Activated T-helper 1 cell treated with anti-CD3 and anti-CD28 coated beads, Interleukin-2, amount 50 U/mL, for 16 hours (primary cell): ENCODE results near the gene SSR3.
"Not testable (repeated sequence)": the region's sequence is repeated elsewhere in the genome, so short reads cannot be mapped to it uniquely, and the experiment has no call there.

Experiments used
- DNase-seq, 2 donors: peaks; one replicate each; pipeline ENCODE4 v3.0.0-alpha.2; 2020; ENCODE audit warnings: low read depth in 1 of 2, low spot score in 1 of 2

The SSR3 gene

DNA sequence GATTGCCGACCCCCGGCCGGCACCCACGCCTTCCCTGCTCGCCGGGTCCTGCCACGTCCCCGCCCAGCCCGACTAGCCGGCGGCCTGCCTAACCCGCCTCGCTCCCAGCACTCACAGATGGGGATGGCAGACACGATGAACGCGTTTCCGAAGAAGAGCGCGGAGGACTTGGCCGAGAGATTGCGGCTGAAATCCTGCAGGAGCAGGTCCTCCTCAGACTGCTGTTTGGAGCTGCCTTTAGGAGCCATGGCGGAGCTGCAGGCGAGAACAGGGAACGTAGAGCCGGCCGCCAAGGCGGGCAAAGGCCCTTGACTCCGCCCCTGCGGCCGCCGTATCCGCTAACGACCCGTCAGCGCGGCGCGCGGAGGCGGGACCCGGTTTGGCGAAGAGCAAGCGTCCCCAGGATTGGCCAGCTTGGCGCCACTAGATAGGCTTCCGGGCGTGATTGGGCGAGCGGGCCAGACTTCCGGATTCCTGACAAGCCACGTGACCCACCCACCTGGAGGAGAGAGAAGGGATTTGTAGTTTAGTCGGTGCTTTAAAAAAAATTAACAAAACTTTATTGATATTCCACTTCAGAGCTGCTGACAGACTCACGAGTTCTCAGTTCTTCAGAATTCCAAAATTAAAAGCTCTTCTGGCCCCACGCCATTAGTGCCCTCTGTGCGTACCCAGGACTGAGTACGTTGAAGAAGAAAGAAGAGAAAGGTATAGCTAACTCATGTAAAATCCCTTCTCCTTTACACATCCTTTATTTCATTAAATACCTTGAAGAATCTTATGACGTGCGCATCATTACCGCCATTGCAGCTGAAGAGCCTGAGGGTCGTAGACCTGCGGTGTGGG is at the start of gene SSR3:
Gene SSR3 (minus strand): TSS at position 276 of the 846 bp plus-strand sequence. CDS start 28 bp downstream, at position 248.
- peak; percentile 96 to 98 for DNase-seq

DNA sequence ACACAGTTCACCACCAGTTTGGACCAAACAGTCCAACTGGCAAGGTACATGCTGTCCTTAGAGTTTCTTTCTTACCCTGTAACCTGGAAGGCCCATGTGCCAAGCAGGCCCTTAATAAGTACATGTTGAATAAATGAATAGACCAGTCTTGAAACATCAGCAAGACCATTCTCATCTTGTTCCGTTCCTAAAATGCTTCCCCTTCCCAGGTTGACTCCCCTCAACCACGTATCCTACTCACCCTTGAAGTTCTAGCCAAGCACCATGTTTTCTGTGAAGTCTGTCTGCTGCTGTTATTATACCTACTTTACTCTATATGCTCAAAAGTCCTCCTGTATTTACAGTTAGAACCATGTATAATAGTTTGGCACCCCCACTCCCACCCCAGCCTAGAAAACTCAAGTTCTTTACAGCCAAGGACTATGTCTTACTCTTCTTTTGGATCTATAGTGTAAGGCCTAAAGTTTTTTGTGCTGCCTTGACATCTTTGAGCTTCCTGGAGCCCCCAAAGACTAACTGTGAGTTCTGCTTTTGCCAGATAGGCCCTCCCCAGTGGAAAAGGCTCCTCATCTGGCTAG is 49.2 kb upstream of the SSR3 start:
- no peak for DNase-seq

DNA sequence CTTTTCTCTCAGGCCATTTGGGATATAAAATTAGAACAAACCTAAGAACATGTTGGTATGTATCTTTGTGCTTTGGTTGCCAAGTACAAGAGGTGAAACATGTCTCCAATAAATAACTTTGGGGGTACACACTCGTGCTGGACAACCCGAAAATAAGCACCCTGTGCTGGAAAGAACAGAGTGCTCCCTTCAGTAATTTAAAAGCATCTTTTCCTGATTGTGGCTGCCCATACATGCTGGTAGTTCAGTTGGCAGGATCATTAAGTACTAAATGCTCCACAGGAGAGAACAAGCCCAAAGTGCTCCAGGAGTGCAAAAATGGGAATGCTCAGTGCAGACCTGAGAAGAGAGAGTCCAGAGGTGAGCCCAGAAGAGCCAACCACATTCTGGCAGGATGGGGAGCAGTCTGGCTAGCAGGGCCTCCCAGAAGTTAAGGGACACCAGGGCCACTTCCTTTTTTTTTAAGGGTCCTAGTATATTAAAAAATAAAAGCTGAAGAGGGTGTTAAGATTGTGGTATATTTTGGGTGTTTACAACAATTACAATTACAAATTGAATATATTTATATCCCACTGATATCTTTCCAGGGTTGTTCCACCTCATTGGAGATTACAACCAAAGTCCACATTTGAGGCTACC is 48.6 kb upstream of the SSR3 start:
- DNase-seq: no peak

DNA sequence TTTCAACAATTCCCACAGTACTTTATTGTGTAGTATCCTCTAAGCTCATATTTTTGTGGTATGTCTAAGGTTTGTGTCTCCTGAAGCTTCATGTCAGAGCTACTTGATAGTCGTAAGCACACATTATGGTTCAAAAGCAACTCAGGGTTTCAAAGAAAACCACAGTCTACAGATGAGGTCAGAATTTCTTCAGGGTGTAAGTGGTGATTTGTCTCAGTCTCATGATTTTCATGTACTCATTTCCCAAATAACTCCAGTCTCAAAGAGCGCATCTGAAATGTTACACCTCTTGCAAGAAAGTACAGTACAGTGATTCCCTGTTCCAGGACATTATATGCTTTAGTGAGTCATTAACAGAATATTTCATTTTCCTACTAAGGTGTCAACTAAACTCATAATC is 47.5 kb upstream of the SSR3 start:
- no peak for DNase-seq

DNA sequence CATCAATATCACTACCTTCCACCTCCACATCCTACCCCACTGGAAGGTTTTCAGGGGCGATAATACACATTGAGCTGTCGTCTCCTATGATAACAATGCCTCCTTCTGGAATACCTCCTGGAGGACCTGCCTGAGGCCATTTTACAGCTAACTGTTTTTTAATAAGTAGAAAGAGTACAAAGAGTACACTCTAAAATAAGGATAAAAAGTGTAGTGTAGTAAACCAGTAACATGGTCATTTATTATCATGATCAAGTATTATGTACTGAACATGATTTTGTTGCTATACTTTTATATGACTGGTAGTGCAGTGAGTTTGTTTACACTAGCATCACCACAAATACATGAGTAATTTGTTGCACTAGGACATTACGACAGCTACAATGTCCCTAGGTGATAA is 46.6 kb upstream of the SSR3 start:
- DNase-seq: no peak

DNA sequence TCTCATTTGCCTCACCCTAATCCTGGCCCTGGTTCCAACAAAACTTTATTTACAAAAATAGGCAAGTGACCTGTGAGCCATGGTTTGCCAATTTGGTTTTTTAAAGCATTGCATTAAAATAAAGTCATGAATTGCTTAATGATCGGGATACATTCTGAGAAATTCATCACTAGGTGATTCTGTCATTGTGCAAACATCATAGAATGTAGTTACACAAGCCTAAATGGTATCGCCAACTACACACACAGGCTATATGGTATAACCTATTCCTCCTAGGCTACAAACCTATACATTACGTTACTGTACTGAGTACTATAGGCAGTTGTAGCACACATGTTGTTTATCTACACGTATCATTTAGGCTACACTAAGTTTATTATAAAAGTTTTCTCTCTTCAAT is 45.9 kb upstream of the SSR3 start:
- DNase-seq: no peak

DNA sequence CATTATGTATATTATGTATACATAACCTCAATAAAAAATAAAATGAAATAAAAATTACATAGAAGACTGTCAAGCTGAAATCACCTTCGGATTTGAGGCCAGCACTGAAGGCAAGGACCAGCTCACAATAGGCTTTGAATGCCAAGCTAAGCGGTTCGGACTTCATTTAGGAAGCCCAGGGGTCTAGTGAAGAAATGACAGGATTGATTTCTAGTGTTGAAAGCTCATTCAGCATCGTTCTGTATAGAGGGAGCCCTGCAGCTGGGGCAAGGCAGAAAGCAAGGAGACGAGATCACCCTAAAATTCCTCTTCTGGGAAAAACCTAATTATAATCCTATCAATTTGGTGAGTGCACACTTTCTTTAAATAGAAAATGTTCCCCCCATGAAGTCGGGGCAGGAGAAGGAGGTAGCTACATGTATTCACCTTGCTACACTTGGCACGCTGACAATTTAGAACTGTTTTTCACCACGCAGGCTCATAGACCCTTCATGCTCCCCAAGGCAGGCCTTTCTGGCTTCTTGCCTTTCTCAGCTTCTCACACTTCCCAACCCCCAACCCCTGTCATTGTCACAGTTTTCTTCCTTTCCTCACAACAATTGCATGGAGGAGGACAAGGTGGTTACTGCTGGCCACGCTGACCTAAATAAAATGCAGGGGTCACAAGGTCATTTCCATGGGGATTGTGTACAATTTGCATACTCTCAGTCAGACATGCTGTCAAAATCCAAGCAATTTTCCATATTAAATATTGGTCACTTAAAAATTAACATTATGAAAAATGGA is 44.4 kb upstream of the SSR3 start:
- DNase-seq: no peak

DNA sequence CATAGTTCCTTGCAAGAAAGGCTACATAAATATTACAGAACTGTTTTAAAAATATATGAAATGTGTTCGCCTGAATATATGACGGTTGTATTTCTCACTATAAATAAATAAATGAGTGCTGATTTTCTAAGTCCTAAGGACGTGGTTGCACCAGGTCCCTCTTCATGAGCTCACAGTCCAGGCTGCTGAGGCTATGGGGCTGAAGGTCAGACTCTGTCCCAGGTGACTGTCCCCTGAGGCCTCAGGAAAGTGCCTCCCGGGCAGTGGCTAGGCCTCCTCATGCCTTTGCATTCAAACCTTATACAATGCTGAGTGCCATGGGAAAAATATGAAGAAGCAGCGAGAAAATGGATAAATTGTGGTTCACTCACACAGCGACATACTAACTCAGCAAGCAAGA is 43.5 kb upstream of the SSR3 start:
- DNase-seq: no peak

DNA sequence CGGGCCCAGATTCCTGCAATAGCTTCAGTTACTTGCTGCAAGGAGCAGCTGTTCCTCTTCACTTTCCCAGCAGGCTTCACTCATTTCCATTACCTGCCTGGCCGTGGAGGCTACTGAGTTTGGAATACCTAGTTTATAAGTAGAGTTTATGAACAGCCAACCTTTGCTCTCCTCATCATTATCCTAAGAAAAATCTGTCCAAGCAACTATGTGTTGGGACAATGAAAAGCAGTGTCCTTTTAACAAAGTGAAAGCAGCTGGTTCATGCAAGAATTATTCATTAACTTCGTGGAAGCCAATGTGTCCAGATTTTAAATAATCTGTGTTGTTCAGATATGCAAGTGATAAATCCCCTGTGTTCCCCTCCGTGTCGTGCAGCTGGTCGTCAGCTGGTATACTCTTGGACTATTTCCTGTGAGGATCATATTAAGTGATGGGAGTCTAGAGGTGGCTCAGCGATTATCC is 39.3 kb upstream of the SSR3 start:
- DNase-seq: no peak

DNA sequence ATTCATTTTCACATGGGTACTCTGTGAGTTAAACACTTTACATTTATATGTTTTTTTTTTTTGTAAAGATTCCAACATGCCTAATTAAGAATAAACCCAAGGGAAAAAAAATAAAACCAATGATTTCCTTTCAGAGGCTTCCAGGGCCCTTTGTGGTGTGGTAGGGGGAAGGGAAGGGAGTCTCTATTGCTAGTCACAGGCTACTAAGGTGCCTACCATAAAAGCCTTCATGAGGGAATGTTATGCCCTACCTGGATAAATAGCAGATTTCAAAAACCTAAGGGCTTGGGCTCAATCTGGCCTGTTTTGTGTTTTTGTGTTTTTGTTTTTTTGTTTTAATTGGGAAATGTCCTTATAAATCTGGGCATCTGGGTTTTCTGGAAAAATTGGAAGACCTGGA is 38.9 kb upstream of the SSR3 start:
- no peak for DNase-seq

DNA sequence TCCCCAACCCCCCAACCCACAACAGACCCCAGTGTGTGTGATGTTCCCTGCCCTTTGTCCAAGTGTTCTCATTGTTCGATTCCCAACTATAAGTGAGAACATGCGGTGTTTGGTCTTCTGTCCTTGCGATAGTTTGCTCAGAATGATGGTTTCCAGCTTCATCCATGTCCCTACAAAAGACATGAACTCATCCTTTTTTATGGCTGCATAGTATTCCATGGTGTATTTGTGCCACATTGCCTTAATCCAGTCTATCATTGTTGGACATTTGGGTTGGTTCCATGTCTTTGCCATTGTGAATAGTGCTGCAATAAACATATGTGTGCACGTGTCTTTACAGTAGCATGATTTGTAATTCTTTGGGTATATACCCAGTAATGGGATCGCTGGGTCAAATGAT is 34.9 kb upstream of the SSR3 start:
- DNase-seq: not testable (repeated sequence)

DNA sequence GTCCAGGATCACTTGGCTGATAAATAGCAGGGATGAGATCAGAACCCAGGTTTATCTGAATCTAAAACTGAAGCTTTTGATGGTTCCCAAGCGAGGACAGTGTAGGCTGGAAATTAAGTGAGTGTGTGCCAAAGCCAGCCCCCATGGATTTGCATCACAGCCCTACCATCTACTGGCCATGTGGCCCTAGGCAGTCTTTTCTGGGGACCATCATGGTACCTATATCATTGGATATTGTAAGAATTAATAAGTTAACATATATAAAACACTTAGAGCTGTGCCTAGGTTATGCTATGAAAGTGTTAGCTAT is 32.8 kb upstream of the SSR3 start:
- no peak for DNase-seq

DNA sequence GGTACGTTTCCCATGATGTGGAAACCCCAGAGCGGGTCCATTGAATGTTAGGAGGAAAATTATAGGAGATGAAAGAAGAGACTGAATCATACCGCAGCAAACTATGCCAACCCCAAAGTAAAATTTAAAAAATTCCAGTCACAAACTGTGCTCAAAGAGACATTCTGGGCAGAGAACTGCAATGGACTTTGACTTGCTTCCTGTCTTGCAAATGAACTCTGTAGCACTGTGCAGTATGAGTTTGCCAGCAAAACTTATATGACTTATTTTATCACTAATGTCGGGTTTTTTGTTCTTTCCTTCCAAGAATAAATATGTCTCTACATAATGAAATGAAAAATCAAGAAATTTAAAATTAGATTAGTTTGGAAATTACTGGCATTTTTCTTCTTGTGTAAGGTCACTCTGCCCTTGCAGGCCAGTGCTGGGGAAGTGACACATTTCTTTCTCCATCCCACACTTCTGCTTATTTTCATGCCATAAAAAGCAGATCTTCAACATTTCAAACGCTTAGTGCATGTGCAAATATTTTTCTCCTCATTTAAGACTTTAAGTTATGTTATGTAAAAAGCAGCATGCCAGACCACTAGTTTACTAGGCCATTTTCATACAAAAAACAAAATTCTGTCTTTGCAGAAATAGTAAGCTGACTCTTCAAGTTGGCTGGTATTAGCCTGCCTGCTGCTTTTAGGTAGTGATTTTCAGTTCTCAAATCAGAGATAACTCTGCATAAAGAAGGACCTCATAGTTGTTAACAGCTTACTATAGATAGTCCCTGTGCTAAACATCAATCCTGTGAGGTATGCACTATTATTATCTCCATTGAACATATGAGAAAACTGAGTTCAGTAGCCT is 32.2 kb upstream of the SSR3 start:
- DNase-seq: no peak

DNA sequence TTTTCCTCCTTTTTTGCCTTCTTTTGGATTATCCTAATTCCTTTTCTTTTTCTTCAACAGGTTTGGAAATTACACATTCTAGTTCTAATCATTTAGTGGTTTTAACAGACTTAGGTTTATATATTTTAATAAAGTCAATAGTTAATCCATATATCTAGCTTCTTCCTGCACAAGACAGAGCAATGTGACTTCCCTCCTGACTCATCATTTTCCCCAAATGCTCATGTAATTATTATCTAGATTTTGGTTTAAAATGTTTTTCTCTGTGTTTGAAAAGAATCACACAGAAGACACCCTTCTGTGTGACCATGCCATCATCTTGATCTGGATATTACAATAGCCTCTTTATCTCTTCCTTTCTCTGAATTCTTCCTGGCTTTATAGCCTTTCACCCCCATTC is 28.6 kb upstream of the SSR3 start:
- no peak for DNase-seq

DNA sequence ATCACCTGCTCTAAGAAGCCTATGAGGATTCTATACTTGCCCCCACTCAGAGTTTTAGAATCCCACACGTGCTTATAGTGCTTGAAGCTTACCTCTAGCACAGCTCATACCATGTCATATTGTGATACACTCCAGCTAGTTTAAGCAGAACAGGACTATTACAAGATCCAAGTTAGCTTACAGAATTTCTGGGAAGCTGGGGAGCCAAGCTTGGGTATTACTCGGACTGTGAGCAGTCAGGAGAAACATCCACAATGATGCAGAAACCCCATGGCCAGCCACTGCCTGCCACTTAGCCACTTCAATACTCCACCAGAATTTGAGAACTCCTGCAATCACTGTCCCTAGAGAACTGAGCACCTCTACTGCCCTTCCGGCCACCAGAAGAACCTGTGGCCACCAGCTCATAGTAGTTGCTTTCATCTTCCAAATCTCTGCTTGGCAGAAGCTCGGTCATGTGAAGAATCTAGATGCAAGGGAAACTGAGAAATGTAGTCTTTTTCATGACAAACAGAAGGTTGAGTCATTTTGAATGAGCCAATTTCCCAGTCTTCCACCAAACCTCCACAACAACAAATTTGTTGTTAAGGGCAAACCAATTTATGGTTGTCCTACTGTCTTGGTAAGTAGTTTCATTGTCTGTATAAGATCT is 27.7 kb upstream of the SSR3 start:
- no peak for DNase-seq

DNA sequence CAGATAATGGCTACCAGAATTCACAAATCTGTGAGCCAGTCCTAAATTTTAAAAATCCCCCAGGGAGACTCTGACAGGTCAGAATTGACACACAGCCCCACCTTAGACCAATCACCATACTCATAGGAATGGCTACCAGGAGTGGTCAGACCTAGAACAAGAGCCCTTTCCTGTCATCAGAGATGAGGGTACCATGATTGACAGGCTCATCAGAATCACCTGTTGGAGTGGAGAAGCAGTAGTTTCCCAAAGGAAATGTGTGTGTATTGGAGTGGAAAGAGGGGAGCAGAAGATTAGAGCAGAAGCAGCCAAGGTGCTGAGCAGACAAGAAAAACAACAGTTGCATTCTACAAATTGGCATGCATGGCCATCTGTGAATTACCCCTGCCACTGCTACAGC is 27.0 kb upstream of the SSR3 start:
- DNase-seq: no peak

DNA sequence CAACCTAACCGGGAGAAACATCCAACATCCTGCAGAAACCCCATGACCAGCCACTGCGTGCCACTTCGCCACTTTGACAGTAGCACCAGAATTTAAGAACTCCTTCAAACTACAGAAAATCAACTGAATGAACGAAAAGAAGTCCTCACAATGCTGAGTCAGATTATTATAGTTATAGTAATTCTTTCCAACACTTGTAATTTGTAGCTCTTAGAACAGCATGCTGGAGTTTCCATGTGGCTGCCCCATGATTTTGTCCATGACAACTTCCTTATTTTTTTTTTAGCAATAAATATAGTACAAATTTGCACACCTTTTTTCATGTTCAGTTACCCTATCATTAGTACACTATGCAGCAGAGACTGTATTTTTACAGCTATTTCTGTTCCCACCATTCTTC is 26.1 kb upstream of the SSR3 start:
- DNase-seq: no peak

DNA sequence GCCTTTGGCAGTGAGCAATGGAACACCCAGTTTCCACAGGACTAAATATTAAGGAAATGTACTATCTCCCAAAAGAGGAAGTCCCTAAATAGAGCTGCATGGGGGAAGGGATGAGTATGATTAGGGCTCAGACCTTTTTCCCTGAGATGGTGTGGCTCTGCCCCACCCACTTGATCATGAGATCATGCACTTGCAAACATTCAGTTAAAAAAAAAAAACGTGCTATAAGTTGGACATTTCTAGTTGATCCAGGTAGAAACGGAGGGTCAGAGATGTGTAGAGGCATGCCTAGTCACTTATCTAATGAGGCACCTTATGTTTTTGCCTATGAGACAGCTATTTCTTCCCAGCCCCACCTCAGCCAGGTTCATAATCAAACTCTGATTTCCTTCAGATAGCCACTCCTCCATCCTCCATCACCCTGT is 24.5 kb upstream of the SSR3 start:
- no peak for DNase-seq

DNA sequence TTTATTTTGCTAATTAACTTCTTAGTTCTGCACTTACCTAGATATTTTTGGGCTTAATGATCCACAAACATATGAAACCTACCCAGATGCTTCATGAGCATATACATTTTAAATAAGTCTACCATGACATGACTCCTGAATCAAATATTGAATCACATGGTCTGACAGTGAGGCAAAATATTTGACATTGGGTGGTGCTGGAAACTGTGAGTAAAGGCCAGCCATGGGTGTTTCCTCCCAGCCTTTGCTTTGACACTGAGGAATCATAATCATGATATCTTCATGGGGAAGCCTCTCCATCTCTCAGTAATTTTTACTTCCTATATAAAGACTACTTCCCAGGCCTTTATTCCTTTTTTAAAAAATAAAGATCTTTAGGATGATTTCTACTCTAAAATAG is 22.8 kb upstream of the SSR3 start:
- DNase-seq: no peak

DNA sequence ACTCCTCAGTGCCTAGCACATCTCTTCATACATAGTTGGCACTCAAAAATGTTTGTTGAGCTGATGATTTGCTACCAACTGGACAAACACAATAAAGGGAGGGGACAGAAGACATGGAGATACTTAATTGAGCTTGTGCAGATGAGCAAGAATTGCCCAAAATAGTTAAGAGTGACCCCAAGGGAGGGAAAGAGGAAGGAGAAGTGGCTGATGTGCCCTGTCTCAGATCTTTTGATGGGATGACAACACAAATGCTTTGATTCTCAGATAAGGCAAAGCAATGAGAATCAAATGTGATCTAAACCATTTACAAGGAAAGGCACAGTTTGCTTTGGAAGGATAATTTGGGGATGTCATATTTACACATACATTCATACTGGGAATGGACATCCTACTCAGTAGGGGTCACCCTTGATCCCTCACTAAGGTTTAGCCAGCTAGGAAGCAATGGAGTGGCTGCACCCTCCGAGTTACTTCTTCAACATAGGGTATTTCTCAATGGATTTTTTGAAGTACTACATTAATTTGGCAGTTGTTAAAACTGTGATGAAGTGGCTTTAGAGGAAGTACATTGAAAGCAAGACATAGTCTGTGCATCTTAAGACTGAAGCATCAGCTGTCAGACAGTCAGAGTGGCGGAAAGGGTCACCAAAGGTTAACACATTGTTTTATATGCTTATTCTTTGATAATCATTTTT is 21.9 kb upstream of the SSR3 start:
- DNase-seq: no peak
